ENCODE measurements around the gene GMDS.
A peak's percentile ranks its signal among the peaks of the same experiment; 100 is the strongest.

DNA sequence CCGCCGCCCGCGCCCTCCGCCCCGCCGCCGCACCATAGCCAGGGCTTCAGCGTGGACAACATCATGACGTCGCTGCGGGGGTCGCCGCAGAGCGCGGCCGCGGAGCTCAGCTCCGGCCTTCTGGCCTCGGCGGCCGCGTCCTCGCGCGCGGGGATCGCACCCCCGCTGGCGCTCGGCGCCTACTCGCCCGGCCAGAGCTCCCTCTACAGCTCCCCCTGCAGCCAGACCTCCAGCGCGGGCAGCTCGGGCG, 634.2 kb downstream of the GMDS start:
- TF ChIP-seq, protein P1, sequence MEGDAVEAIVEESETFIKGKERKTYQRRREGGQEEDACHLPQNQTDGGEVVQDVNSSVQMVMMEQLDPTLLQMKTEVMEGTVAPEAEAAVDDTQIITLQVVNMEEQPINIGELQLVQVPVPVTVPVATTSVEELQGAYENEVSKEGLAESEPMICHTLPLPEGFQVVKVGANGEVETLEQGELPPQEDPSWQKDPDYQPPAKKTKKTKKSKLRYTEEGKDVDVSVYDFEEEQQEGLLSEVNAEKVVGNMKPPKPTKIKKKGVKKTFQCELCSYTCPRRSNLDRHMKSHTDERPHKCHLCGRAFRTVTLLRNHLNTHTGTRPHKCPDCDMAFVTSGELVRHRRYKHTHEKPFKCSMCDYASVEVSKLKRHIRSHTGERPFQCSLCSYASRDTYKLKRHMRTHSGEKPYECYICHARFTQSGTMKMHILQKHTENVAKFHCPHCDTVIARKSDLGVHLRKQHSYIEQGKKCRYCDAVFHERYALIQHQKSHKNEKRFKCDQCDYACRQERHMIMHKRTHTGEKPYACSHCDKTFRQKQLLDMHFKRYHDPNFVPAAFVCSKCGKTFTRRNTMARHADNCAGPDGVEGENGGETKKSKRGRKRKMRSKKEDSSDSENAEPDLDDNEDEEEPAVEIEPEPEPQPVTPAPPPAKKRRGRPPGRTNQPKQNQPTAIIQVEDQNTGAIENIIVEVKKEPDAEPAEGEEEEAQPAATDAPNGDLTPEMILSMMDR (conservative IDR thresholded peaks at IDR 0.05; ENCODE audit: low read depth in 2 of 2): peak in 1 of 2 experiments; percentile 35; a peak in 2 of 4 replicates
- TF ChIP-seq EZH2 (IDR thresholded peaks at IDR 0.05; ENCODE audit: low read depth, unreplicated experiment): no peak
- TF ChIP-seq JUNB (IDR thresholded peaks at IDR 0.05; ENCODE audit: unreplicated experiment): no peak
- TF ChIP-seq POLR2AphosphoS5 (IDR thresholded peaks at IDR 0.05; ENCODE audit: low read depth): no peak
- TF ChIP-seq, protein P2, sequence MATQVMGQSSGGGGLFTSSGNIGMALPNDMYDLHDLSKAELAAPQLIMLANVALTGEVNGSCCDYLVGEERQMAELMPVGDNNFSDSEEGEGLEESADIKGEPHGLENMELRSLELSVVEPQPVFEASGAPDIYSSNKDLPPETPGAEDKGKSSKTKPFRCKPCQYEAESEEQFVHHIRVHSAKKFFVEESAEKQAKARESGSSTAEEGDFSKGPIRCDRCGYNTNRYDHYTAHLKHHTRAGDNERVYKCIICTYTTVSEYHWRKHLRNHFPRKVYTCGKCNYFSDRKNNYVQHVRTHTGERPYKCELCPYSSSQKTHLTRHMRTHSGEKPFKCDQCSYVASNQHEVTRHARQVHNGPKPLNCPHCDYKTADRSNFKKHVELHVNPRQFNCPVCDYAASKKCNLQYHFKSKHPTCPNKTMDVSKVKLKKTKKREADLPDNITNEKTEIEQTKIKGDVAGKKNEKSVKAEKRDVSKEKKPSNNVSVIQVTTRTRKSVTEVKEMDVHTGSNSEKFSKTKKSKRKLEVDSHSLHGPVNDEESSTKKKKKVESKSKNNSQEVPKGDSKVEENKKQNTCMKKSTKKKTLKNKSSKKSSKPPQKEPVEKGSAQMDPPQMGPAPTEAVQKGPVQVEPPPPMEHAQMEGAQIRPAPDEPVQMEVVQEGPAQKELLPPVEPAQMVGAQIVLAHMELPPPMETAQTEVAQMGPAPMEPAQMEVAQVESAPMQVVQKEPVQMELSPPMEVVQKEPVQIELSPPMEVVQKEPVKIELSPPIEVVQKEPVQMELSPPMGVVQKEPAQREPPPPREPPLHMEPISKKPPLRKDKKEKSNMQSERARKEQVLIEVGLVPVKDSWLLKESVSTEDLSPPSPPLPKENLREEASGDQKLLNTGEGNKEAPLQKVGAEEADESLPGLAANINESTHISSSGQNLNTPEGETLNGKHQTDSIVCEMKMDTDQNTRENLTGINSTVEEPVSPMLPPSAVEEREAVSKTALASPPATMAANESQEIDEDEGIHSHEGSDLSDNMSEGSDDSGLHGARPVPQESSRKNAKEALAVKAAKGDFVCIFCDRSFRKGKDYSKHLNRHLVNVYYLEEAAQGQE (IDR thresholded peaks at IDR 0.05; ENCODE audit: unreplicated experiment): no peak
- no peak for TF ChIP-seq CREB1 (CRISPR knock-in tag; IDR thresholded peaks at IDR 0.05; ENCODE audit: low read depth)
- TF ChIP-seq EZH2phosphoT487 (IDR thresholded peaks at IDR 0.05; ENCODE audit: unreplicated experiment): no peak
- TF ChIP-seq STAT1 (IDR thresholded peaks at IDR 0.05; ENCODE audit: unreplicated experiment): no peak
- no peak for TF ChIP-seq ZNF114 (CRISPR knock-in tag; IDR thresholded peaks at IDR 0.05)
- TF ChIP-seq, protein P3, sequence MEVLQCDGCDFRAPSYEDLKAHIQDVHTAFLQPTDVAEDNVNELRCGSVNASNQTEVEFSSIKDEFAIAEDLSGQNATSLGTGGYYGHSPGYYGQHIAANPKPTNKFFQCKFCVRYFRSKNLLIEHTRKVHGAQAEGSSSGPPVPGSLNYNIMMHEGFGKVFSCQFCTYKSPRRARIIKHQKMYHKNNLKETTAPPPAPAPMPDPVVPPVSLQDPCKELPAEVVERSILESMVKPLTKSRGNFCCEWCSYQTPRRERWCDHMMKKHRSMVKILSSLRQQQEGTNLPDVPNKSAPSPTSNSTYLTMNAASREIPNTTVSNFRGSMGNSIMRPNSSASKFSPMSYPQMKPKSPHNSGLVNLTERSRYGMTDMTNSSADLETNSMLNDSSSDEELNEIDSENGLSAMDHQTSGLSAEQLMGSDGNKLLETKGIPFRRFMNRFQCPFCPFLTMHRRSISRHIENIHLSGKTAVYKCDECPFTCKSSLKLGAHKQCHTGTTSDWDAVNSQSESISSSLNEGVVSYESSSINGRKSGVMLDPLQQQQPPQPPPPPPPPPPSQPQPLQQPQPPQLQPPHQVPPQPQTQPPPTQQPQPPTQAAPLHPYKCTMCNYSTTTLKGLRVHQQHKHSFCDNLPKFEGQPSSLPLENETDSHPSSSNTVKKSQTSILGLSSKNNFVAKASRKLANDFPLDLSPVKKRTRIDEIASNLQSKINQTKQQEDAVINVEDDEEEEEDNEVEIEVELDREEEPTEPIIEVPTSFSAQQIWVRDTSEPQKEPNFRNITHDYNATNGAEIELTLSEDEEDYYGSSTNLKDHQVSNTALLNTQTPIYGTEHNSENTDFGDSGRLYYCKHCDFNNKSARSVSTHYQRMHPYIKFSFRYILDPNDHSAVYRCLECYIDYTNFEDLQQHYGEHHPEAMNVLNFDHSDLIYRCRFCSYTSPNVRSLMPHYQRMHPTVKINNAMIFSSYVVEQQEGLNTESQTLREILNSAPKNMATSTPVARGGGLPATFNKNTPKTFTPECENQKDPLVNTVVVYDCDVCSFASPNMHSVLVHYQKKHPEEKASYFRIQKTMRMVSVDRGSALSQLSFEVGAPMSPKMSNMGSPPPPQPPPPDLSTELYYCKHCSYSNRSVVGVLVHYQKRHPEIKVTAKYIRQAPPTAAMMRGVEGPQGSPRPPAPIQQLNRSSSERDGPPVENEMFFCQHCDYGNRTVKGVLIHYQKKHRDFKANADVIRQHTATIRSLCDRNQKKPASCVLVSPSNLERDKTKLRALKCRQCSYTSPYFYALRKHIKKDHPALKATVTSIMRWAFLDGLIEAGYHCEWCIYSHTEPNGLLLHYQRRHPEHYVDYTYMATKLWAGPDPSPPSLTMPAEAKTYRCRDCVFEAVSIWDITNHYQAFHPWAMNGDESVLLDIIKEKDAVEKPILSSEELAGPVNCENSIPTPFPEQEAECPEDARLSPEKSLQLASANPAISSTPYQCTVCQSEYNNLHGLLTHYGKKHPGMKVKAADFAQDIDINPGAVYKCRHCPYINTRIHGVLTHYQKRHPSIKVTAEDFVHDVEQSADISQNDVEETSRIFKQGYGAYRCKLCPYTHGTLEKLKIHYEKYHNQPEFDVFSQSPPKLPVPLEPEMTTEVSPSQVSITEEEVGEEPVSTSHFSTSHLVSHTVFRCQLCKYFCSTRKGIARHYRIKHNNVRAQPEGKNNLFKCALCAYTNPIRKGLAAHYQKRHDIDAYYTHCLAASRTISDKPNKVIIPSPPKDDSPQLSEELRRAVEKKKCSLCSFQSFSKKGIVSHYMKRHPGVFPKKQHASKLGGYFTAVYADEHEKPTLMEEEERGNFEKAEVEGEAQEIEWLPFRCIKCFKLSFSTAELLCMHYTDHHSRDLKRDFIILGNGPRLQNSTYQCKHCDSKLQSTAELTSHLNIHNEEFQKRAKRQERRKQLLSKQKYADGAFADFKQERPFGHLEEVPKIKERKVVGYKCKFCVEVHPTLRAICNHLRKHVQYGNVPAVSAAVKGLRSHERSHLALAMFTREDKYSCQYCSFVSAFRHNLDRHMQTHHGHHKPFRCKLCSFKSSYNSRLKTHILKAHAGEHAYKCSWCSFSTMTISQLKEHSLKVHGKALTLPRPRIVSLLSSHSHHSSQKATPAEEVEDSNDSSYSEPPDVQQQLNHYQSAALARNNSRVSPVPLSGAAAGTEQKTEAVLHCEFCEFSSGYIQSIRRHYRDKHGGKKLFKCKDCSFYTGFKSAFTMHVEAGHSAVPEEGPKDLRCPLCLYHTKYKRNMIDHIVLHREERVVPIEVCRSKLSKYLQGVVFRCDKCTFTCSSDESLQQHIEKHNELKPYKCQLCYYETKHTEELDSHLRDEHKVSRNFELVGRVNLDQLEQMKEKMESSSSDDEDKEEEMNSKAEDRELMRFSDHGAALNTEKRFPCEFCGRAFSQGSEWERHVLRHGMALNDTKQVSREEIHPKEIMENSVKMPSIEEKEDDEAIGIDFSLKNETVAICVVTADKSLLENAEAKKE (CRISPR knock-in tag; IDR thresholded peaks at IDR 0.05): no peak
- TF ChIP-seq, protein P4, sequence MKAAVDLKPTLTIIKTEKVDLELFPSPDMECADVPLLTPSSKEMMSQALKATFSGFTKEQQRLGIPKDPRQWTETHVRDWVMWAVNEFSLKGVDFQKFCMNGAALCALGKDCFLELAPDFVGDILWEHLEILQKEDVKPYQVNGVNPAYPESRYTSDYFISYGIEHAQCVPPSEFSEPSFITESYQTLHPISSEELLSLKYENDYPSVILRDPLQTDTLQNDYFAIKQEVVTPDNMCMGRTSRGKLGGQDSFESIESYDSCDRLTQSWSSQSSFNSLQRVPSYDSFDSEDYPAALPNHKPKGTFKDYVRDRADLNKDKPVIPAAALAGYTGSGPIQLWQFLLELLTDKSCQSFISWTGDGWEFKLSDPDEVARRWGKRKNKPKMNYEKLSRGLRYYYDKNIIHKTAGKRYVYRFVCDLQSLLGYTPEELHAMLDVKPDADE (IDR thresholded peaks at IDR 0.05): no peak
